Measurements from ENCODE around the gene YY2. TPM values are rescaled to one million over a fixed set of nuclear protein-coding genes. Genes with fewer than 3 reads are reported as not detected.
A peak's percentile ranks its signal among the peaks of the same experiment; 100 is the strongest.

Gene YY2
- total and polyA plus RNA-seq, 8 donors = 0.25 to 5.7 (median 0.55) TPM; not detected in 3

DNA sequence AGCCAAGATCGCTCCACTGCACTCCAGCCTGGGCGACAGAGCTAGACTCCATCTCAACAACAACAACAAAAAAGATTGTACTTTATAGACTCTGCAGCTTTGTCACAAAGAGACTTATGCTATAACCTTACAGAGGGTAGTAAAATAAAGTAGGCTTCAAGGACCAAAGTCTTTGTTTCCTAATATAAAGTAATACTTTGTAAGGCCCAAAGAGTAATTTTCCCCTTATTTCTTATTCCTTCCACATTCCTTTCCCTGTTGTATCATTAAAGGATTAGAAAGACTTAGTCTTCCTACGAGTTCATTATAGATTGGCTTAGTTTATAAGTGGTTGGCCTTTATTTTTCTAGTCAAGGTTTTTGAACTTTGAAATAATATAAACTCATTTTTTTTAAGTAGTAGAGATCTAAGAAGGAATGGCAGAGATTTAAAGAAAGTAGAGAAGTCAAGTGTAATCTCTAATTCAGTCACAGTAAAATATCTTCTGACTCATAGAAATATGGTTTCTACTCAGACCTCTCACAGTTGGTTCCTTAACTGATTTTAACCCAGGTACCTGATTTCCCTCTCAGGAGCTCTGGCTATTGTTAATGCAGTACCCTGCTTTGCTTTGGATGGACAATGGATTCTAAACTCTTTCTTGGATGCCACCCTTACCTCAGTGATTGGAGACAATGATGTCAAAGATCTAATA is 26.2 kb downstream of the YY2 start:
- DNase-seq = no peak
- Histone ChIP-seq H3K4me1 (no peaks in the 10 kb centered on the region), H3K9me3 (no peaks in the 10 kb centered on the region), H3K4me3 (no peak overlapping the region), H3K36me3 (peaks cover 0 to 17% (median 13%) of the 10 kb centered on the region in 4 donors), H3K27ac (no peak overlapping the region), H3K27me3 (no peaks in the 10 kb centered on the region)
- intact Hi-C loops (cut with DNase I; ENCODE audit: low total_unique reads) = no loop called here
- 86 to 96% (median 91%) methylated on average over 3 of the region's 3 CpGs for WGBS, 5 donors
- TF ChIP-seq, protein P1, sequence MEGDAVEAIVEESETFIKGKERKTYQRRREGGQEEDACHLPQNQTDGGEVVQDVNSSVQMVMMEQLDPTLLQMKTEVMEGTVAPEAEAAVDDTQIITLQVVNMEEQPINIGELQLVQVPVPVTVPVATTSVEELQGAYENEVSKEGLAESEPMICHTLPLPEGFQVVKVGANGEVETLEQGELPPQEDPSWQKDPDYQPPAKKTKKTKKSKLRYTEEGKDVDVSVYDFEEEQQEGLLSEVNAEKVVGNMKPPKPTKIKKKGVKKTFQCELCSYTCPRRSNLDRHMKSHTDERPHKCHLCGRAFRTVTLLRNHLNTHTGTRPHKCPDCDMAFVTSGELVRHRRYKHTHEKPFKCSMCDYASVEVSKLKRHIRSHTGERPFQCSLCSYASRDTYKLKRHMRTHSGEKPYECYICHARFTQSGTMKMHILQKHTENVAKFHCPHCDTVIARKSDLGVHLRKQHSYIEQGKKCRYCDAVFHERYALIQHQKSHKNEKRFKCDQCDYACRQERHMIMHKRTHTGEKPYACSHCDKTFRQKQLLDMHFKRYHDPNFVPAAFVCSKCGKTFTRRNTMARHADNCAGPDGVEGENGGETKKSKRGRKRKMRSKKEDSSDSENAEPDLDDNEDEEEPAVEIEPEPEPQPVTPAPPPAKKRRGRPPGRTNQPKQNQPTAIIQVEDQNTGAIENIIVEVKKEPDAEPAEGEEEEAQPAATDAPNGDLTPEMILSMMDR (IDR thresholded peaks at IDR 0.05) = no peak
- TF ChIP-seq POLR2A (IDR thresholded peaks at IDR 0.05) = no peak
- no peak for TF ChIP-seq EP300 (IDR thresholded peaks at IDR 0.05)
- no peak for TF ChIP-seq POLR2AphosphoS5 (IDR thresholded peaks at IDR 0.05)

DNA sequence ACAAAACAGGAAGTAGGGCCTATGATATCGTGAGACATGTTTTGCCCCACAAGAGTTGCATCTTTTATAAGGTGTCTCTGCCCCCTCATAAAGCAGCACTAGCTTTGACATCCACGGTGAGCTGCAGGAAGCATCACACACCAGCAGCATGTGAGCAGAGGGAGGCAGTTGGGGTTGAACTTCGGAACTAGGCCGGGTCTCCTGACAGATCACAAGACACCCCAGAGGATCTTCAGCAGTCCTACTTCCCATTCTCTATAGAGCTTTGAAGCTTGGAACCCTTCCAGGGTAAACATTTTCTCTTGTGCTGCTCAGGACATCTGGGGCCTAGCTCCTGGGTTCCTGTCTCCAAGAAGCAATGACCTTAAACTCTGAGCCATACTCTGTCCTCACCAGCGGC is 27.5 kb downstream of the YY2 start:
- 70 to 91% (median 84%) methylated on average over 5 of the region's 5 CpGs for WGBS, 5 donors
- TF ChIP-seq POLR2A (IDR thresholded peaks at IDR 0.05) (no peak), POLR2AphosphoS5 (IDR thresholded peaks at IDR 0.05) (no peak), EP300 (IDR thresholded peaks at IDR 0.05) (no peak)
- TF ChIP-seq, protein P1 (IDR thresholded peaks at IDR 0.05) = no peak
- DNase-seq = peak in 1 of 2 donors; percentile 9

DNA sequence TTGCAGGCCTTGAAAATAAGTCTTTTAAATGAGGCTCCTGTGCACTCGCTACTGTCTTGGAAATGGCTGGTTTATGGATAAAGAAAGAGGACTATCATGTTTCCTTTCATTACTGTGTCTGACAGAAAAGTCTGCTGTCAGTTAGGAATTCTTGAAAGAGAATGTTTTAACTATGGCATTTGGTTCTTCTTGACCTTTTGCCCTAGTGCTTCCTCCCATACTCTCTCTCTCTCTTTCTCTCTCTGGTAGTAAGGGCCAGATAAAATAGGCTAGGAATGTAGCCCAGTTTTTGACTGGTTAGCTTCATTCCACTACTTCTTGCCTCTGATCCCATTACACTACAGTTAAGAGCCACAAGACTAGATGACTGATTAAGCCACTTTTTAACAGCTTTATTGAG is 29.8 kb downstream of the YY2 start:
- TF ChIP-seq, protein P1 (IDR thresholded peaks at IDR 0.05) = no peak
- no peak for TF ChIP-seq POLR2A (IDR thresholded peaks at IDR 0.05)
- TF ChIP-seq POLR2AphosphoS5 (IDR thresholded peaks at IDR 0.05) = no peak
- no peak for TF ChIP-seq EP300 (IDR thresholded peaks at IDR 0.05)
- peaks cover 0 to 8% (median 5%) of the 10 kb centered on the region in 4 donors for H3K36me3 ChIP-seq
- no peaks in the 10 kb centered on the region for H3K4me1 ChIP-seq
- 85 to 100% (median 89%) methylated on average over 1 of the region's 1 CpG for WGBS, 5 donors
- H3K9me3 ChIP-seq = no peaks in the 10 kb centered on the region
- H3K27ac ChIP-seq = no peak overlapping the region
- no peak overlapping the region for H3K4me3 ChIP-seq
- intact Hi-C loops (cut with DNase I; ENCODE audit: low total_unique reads) = no loop called here
- no peaks in the 10 kb centered on the region for H3K27me3 ChIP-seq
- no peak for DNase-seq

More for the DNA sequence above, 27.5 kb downstream of the YY2 start:
- Histone ChIP-seq H3K36me3 (peaks cover 0 to 17% (median 13%) of the 10 kb centered on the region in 4 donors), H3K9me3 (no peaks in the 10 kb centered on the region), H3K27ac (no peak overlapping the region), H3K27me3 (no peaks in the 10 kb centered on the region), H3K4me1 (no peaks in the 10 kb centered on the region), H3K4me3 (no peak overlapping the region)
- intact Hi-C loops (cut with DNase I; ENCODE audit: low total_unique reads) = no loop called here

DNA sequence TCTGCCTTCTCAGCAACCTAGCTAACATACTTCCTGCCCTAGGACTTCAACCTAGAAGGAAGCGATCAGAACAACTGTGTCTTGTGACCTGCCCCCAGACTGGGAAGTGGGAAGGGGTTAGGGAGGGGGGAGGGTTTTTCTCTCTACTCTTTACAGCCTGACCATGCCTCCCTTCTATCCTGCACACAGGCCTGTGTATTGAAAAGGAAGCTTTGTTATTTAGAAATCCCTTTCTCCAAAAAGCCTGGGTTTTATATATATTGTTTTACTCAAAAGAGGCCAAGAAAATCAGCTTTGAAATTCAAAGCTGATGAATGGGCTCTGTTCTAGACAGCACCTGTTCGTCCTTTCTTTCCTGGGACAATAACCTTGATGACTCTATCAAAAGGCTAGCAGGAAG is 49.5 kb downstream of the YY2 start:
- no peaks in the 10 kb centered on the region for H3K36me3 ChIP-seq

More for the DNA sequence above, 49.5 kb downstream of the YY2 start:
- H3K9me3 ChIP-seq = peaks cover 0 to 4% (median 0%) of the 10 kb centered on the region in 4 donors
- WGBS, 5 donors = 39 to 83% (median 51%) methylated on average over 2 of the region's 2 CpGs
- no peak for TF ChIP-seq EP300 (IDR thresholded peaks at IDR 0.05)
- TF ChIP-seq POLR2A (IDR thresholded peaks at IDR 0.05) = no peak
- TF ChIP-seq, protein P1 (IDR thresholded peaks at IDR 0.05) = no peak
- no peak for TF ChIP-seq POLR2AphosphoS5 (IDR thresholded peaks at IDR 0.05)
- H3K27ac ChIP-seq = no peak overlapping the region
- no peak overlapping the region for H3K4me3 ChIP-seq
- no peak for DNase-seq
- intact Hi-C loops (cut with DNase I; ENCODE audit: low total_unique reads) = no loop called here
- H3K27me3 ChIP-seq = no peaks in the 10 kb centered on the region
- no peaks in the 10 kb centered on the region for H3K4me1 ChIP-seq

Measured in stomach (tissue), 9 donors.